ENCODE results near the gene PIGW. TPM values are rescaled to one million over a fixed set of nuclear protein-coding genes. Genes with fewer than 3 reads are reported as not detected.

PIGW gene
- total and polyA plus RNA-seq, 2 of the 8 experiments (the other 6 are each of a cell fraction or from before 2014, with no cell fraction given) = 12.1 to 28.9 TPM

GRCh38 chr17:36524428-36524876, 10.3 kb upstream of the PIGW start (continued):
- TF ChIP-seq SUZ12 (IDR thresholded peaks at IDR 0.05; ENCODE audit: low read length) = no peak
- no peak for TF ChIP-seq EZH2 (IDR thresholded peaks at IDR 0.05; ENCODE audit: low read depth, low read length, severe bottlenecking)
- TF ChIP-seq TCF12 (IDR thresholded peaks at IDR 0.05; ENCODE audit: low read depth, low read length) = no peak
- no peak for TF ChIP-seq SIX5 (IDR thresholded peaks at IDR 0.05; ENCODE audit: low read depth, low read length)
- no peak for TF ChIP-seq SP2 (IDR thresholded peaks at IDR 0.05; ENCODE audit: low read length)
- no peak for TF ChIP-seq RNF2 (IDR thresholded peaks at IDR 0.05; ENCODE audit: borderline replicate concordance, low read depth, low read length, missing control alignments, poor library complexity, severe bottlenecking)

Measured in H1 (cell line).